ENCODE data around the gene SLC22A3.
"Not testable (repeated sequence)": the region's sequence is repeated elsewhere in the genome, so short reads cannot be mapped to it uniquely, and the experiment has no call there.

Gene SLC22A3

DNA sequence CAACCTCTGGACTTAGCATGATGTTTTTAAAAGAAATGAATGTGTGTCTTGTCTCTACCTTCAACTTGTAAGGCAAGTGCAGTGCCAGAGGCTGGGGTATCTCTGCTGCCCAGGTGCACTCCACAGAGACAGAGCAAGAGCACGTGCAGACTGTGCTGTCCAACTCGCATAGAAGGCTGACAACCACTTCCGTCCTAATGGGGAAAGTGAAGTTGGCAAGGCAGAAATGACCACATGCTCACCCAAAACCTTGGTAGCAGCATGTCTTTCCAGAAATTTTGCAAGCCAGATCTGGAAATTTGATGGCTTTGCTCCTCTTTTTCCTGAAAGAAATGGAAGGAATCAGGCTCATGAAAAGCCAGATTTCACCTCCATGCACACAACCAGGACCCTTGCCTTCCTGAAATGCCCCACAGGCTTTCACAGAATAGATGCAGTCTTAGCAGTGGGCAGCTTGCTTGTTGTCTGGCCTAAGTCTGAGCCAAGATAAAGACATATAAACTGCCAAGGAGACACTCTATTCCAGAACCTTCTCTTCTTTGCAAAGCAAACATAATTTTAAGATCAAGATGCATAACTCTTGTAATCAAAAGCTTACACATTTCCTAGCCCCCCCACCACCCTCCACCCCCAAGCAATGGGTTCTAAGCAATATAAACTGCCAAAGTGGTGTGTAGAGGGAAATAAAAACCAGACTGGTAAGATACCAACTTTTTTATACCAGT lies 26.8 kb downstream of the SLC22A3 start:
- DNase-seq: no peak

DNA sequence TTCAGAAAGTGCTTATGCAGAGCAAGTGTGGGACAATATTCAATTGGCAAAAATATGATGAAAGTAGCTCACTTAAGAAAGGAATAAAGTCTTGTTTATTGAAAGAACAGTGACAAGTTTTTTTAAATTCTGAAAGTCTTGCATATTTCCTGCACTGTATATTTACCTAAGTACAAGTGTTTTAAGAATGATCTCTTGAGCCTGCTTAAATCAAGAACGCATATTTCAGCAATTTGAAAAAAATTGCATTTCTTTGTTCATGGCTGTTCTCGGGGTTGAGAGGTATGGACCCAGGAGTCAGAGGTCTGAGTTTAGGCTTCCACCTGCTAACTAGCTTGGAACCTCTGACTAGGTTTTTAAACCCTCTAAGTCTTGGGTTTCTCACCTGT lies 27.4 kb downstream of the SLC22A3 start:
- no peak for DNase-seq

DNA sequence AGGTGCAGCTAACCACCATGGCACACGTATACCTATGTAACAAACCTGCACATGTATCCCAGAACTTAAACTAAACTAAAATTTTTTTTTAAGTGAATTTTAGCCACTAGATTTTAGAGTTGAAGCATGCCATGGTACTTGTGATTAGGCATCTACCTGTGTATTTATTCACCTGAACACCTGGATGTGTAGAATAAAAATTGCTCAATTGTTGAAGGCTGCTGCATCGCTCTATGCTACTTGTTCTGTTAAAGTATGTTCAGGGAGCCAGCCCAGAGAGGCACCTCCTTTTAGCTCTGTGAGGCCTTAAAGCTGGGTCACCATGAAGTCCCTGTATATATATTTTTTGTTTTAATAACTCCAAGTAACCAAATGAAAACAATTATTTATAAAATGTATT lies 28.3 kb downstream of the SLC22A3 start:
- DNase-seq: no peak

DNA sequence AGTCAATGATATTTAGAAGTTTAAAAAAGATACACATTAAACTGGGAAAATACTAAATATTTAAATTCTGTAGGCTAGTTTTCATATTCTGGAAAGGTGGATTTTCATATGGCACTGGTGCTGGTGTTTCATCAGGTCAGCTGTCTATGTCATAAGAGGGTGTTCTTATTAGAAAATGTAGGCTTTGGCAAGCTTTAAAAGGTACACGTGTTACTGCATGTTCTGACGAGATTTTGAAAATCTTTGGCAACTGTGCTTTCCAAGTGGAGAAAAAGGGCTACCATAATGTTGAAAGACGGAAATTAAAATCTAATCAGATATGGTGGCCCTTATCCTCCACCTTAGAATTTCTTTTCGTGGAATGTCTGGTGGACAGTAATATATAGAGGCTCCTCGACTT lies 30.0 kb downstream of the SLC22A3 start:
- no peak for DNase-seq

DNA sequence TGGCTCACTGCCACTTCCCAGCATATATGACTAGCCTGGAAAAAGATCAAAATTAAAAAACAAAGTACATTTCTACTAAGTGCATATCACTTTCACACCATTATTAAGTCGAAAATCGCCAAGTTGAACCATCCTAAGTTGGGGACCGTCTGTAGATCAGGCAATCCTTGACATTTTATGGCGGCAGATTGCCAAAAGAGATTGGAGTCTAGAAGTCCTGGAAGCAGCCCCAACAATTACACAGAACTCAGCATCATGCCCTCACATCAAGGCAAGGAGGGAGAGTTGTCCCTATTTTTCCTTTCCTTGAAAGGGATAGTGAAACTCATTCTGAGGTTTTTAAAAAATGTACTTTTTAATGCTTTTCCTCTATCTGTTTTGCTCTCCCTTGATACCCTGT lies 30.7 kb downstream of the SLC22A3 start:
- no peak for DNase-seq

DNA sequence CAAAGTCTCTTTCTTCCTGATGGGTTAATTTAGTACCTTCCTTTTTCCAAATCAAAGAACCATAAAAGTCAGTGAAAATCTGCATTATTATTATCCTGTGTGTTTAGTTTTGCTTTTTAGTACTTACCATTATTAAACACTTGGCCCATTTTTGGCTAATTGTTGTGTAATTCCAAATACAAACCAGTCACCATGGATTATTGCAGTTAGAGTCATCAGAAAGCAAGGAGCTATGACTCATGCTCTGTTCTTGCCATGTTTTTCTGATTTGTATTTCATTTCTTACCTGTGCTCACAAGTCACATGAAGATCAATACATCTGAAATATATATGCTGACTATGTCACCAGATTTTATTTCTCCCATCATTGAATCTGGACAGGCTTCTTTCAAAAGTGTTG lies 31.3 kb downstream of the SLC22A3 start:
- DNase-seq: no peak

DNA sequence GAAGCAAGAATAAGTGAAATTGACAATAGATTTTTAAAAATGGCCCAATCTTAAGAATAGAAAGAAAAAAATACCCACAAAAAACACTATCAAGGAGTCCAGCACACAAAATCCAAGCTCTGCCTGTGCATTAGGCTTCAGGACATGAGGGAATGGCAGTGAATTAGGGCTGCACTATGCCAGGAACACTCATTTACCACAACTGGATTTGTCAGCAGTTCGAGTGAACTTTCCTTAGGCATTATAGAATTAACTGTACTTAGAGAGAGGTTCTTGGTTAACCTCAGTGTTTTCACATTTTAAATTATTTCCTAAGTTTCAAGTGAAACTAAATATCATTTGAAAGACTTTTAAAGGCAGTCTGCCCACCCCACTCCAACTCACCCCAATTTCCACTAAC lies 34.8 kb downstream of the SLC22A3 start:
- no peak for DNase-seq

DNA sequence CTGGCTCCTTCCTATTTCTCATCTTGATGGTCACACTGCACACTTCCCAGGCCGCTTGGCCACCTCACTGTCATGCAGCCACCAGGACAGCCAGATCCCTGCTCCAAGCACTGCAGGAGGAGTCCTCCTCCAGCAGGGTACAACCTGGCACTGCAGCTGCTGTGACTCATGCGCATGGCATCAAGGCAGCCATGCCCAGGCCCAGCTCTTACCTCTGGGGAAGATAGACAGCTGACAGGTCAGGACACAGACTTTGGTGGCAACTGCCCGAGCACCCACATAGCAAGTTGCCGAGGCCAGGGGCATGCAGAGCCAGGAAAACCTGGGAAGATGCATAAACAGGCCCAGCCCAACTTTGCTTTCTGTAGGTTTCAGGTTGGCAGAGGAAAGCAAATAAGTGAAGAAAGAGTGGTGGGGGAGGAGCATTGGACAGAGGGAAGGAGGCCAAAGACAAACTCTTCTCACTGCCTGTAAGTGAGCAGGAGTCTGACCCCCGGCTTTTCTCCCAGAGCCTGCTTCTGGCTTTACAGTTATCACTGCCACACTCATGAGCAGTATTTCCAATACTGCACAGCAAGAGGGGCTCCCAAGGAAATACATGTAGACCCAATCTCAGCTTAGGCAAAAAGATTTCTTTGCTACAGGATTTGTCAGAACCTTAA lies 38.8 kb downstream of the SLC22A3 start:
- no peak for DNase-seq

DNA sequence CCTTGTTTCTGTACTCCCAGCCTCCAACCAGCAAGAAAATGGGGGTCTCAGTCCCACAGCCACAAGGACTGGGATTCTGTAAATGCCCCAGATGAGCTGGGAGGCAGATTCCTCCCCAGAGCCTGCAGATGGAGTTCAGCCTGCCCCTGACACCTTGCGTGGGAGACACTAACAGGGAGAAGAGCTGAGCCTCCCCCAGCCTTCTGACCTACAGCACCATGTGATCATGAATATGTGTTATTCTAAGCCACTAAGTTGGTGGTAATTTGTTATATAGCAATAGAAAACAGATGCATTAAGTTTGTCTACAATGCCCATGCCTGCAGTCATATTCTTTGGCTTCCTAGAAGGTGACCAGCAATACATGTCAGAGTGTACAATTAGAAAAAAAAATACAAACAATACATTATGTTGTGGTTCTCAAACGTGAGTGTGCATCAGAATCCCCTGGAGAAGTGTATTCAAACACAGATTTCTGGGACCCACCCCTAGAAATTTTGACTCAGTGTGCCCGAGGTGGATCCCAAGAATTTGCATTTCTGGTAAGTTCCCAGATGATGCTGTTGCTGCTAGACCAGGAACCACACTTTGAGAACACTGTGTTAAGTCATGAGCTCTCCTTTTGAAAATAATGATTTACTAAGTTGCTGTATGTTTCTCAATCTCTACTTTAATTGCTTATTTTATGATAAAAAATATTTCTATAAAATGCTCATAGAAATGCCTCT lies 39.9 kb downstream of the SLC22A3 start:
- no peak for DNase-seq

DNA sequence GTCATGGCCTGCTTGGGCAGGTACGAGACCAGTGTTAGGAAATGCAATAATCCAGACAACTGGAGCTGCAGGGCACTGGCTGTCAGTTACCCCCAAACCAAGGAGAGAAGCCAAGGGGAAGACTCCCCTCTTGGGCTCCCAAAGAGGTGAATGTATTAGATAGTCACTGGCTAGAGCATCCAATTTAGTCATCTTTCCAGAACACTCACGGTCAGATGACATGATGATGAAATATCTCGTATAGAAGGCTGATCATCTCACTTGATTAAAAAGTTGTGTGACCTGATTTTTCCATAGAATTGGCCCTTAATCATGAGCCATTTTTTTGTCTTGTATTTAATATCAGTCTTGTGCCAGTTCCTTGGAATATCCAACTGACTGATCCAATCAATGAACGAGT lies 40.7 kb downstream of the SLC22A3 start:
- no peak for DNase-seq

DNA sequence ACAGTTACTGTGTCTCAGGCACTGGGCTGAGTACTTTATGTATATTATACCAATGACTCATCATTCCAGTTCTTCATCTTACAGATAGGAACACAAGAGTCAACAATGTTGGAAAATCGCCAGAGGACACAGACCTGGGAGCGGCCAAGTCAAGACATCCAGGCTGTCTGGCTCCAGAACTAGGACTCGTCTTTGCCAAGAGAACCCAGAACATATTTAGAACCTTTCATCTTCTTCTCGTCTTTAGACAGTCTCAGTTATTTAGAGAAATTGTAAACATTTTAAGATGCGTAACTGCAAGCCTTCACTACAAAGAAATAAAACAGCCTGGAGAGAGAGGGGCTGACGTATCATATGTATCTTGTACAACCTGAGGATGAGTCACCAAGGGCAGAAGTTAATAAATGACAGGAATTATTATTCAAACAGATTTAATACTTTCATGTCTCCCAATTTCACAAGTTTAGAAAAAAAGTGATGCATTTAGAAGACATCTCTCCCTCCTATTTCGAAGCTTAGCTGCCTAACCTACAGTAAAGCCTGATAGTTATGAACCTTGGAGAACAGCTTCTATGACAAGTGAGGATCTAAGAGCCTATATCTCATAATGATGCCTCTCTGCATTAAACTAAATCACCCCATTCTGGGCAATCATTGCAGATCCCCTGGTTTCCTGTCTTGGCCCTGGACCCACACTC lies 43.4 kb downstream of the SLC22A3 start:
- DNase-seq: no peak

DNA sequence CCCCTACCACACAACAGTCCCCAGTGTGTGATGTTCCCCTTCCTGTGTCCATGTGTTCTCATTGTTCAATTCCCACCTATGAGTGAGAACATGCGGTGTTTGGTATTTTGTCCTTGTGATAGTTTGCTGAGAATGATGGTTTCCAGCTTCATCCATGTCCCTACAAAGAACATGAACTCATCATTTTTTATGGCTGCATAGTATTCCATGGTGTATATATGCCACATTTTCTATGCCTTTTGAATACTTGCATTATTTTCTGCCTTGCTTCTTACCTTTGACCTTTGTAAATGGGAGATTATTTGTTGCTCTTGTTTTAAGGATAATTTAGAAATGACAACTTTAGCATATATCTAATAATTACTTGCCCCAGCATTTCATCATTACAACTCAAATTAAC lies 45.3 kb downstream of the SLC22A3 start:
- DNase-seq: not testable (repeated sequence)

DNA sequence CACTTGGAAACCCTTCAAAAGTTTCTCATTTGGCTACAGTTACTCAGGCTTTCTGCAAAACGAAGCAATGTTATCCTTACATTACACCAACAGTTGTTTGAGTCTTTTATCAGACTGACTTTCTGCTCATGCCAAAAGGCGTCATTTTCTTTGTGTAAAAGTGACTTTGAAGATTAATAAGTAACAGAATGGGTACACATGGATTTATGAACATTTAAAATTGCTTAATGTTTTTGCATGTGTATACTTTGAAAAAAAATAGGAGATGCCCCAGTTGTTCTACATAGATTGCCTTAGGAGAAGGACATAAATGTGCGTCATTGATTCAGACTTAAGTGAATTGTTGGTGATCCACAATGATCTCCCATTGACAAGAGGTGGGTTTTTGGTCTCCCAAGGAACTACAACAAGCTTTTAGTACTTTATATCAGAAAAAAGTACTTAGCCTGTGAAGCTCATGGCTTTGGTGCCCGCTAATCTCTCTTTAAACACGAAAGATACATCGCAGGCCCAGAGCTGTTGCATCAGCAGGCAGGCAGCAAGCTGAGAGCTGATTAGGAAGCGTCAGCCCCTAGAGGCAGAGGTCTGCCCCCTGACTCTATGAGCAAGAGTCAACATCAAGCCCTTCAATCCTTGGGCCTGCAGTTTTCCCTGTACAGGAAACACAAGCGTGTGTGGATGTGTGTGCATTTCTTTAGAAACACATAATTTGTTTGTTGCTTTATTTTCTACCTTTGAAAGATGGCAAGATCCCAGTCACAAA lies 45.9 kb downstream of the SLC22A3 start:
- DNase-seq: no peak

DNA sequence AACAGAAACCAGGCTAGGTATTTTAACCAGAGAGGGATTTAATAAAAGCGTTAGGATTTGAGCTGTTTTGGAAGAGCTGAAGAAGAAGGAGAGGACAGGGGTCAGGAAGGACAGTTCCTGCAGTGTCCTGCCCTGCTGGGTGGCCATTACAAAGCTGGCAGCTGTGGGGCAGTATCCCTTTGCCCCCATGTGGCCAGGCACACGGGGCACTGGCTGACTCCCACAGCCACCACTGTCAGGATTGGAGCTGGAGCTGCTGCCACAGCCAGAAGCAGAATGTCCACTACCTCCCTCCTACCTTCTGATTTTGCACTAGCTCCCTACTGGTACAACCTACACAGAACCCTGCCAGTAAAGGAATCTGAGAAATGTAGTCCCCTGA lies 46.5 kb downstream of the SLC22A3 start:
- no peak for DNase-seq

DNA sequence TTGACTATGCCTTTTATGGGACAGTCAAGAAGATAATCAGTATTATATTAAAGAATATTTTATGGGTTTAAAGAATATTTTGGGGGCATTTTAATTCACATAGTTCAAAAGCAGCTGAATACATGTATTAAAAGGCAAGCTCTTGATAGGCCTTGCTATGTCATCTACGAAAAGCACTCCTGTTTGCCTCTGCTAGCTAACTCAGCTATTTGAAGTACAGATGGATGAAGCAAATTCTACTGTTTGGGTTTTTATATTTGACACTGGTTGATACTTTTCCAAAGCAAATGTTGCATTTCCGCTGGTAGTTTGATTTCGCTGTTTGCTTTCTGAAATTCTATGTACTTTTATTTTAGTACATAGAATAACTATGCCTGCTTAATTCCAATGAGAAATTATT lies 47.0 kb downstream of the SLC22A3 start:
- no peak for DNase-seq

DNA sequence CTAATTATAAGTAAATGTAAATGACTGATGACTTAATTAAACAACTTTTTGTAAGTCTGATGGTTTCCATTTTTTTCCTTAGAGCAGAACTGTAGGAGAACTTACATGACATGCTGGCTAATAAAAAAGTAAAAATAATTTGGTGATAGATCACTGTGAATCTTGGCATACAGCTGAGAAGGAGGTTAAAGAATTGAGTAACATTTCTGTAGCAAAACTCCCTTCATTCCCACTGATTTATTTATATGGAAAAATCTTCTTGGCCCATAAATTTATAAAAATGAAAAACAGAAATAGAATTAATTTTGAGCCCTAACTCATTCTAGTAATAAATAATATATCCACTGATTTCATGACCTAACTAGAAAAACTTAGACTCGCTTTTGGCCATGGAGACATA lies 48.1 kb downstream of the SLC22A3 start:
- DNase-seq: no peak

DNA sequence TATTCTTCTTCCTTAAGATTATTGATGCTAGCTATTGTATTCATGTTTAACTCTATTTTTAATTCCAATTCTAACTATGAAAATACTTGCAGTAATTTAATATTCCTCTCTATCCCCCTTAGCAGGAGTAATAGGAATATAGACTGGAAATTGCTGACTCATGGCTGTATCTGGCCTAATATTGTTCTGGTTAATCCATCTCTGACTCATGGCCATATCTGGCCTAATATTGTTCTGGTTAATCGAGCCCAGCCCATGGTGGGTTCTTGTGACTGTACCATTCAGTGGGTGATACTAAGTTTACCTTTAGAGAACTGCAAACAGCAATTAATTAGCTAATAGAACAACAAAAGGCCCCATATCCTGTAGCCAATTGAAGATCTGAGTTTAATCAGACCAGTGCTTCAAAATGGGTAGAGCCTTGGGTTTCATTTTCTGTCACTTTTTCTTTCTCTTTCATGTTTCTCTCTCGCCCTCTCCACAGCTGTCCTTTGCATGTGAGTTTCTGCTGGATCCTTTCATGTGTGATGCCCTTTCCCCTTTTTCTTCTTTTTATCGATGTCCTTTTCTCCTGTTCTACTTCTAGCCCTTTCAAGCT lies 50.6 kb downstream of the SLC22A3 start:
- no peak for DNase-seq

DNA sequence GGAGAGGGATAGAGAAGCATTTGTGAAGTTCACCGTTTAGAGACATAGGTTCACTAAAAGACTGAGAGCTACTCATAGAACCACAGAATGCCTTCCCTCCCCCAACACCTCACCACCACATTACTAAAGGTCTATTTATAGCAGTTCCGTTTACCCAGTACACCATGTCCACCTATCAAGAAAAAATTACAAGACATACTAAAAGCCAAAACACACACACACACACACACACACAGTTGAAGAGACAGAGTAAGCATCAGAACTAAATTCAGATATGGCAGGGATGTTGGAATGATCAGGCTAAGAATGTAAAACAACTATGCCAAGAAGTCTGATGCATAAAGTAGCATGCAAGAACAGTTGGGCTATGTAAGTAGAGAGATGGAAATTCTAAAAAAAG lies 52.3 kb downstream of the SLC22A3 start:
- DNase-seq: no peak

DNA sequence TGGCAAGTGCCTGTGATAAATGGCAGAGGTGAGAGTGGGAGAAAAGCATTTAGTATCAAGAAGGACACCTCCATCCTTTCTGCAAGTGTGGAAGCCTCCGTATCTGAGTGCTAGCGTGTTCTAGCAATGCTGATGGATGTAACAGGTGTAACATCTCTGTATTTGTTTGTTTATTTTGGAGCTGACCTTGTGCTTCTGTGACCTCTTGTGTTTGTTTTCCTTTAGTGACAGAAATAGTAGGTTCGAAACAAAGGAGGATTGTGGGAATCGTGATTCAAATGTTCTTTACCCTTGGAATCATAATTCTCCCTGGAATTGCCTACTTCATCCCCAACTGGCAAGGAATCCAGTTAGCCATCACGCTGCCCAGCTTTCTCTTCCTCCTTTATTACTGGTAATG lies 60.4 kb downstream of the SLC22A3 start:
- DNase-seq: no peak

DNA sequence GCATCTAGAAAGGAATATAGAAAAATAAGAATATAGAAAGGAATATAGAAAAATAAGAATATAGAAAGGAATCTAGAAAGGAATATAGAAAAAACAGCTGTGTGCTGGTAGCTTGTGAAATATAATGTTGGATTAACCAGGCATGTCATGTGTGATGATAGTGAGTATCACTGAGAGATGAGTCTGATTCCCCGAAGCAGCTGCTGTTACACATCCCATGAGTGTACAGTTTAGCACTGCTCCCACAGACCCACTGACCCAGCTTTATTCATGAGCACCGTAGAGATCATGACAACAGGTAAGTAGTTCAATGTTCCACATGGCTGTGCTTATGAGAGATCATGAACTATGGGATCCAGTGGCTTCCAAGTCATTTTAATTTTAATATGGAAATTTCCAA lies 64.8 kb downstream of the SLC22A3 start:
- no peak for DNase-seq

DNA sequence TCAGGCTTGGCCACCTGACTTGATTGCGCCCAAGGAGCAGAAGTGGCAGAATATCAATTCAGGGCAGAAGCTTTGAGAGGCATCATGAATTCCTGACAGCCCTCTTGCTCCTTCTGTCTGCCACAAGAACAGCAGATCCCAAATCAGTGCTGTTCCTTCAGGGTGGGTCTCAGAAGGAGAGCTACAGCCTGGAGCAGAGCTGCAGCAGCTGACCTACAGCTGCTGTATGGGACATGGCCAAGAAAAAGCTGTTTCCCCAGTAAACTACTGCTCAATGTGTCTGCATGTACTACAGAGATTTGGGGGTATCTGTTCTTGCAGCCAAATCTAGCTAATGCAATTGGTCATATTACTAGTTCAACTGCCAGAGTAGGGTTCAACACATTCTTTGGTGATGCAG lies 69.0 kb downstream of the SLC22A3 start:
- DNase-seq: no peak

DNA sequence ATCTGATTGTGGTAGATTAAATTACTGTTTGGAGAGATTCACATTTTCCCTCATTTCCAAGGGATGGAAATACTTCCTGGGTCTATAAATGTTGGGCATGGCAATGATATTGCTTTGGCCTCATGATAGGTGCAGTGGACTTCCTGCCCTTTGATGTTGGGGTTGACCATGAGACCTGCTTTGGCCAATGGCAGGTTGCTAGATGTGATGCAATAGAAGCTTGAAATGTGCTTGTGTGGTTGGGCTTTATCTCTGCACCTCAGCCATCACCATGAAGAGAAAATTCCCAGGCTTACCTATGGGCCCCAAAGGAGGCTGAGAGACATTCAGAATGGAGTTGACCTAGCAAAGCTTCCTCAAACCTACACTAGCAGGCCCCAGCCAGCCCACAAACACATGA lies 69.4 kb downstream of the SLC22A3 start:
- no peak for DNase-seq
